ENCODE results near the gene THAP12.

THAP12 gene

DNA sequence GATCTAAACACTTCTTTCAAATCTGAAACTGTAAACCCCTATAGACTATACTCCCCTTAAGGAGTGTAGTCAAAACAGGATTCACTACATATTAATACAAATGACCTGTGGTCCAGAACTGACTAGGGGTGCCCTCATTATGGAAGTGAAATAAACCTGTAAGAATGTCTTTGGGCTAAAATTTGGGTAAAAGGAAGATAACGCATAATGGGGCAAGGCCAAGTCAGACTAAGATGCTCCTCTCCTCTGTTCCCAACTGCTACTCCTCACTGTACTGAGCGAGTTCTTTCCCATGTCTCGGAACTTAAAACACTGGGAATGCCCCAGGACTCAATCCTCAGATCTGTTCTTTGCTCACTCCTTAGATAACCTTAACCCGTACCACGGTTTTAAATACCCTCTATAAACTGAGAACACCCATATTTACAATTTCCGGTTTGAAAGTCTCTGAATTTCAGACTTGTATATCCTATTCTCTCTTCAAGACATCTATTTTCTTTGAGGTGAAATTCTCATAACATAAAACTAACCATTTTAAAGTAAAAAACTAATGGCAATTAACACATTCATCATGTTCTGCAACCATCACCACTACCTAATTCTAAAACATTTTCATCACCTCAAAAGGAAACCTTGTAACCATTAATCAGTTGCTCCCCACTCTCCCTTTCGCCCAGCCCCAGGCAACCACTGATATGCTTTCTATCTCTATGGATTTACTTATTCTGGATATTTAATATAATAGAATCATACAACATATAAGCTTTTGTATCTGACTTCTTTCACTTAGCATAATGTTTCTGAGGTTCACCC, 4.0 kb downstream of the THAP12 start:
- no peak for DNase-seq

DNA sequence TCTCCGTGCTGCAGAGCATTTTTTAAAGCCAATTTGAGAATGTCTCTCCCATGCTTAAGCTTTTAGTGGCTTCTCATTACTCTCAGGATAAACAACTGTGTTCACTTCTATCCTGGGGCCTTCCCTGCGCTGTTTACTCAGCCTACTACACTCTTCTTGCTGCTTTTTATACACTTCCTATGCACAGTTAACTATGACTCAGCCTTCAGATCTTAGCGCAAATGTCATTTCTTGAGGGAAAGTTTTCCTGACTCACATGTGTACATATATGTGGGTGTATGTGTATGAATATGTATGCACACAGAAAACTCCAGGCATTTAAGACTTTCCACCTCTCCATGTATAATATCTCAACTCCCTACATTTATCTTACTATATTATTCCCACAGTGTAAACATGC, 9.8 kb downstream of the THAP12 start:
- DNase-seq: peak; percentile 31

DNA sequence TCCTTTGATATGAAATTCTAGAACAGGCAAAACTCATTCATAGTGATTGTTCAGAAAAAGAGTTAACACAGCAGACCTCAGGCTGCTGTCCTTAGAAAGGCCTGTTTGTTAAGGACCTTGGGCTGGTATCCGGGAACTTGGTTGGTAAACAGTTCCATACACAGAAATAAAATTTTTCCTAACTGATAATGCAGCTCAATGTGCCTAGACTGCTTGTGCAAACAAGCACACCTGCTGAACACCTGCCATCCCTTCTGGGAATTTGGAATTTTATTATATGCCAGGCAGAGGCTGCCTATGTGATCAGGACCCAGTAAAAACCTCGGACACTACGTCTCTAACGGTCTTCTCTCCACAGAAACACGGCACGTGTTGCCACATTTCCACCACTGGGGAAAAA, 11.5 kb downstream of the THAP12 start:
- DNase-seq: no peak

DNA sequence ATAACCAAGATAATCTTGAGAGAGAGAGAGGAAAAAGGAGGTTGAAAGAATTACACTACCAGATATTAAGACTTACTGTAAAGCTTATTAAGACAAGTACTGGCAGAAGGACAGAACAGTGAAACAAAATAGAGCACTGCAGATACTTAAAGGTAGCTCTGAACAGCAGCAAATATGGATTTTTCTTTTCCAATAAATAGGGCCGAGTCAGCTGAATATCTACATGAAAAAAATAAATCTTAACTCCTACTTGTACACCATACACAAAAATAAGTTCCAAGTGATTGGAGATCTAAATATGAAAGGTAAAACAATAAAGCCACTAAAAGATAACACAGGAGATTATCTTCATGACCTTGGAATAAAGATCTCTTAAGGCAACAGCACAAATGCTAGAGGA, 12.4 kb downstream of the THAP12 start:
- DNase-seq: no peak

DNA sequence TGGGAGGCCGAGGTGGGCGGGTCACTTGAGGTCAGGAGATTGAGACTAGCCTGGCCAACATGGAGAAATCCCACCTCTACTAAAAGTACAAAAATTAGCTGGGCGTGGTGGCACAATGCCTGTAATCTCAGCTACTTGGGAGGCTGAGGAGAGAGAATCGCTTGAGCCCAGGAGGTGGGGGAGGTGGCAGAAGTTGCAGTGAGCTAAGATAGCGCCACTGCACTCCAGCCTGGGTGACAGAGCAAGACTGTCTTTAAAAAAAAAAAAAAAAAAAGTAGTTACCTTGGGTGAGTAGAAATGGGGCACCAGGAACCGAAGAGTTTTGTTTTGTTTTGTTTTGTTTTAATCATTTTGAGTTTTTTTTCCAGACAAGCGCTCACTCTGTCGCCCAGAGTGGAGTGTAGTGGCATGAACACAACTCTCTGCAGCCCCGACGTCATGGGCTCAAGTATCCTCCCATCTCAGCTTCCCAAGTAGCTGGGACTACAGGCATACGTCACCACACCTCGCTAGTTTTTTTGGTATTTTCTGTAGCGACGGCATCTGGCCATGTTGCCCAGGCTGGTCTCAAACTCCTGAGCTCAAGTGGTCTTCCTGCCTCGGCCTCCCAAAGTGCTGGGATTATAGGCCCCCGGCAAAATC, 15.8 kb downstream of the THAP12 start:
- DNase-seq: peak; percentile 59

DNA sequence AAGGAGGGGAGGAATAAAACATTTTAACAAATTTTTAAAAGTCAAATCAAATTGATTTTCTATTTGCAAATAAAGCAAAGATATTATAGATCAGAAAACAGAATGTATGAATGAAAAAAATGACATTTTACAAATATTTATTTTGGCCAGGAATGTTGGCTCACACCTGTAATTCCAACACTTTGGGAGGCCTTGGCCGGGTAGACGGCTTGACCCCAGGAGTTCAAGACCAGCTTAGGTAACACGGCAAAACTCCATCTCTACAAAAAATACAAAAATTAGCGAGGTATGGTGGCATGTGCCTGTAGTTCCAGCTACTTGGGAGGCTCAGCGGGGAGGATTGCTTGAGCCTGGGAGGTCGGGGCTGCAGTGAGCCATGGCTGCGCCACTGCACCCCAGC, 18.2 kb downstream of the THAP12 start:
- no peak for DNase-seq

DNA sequence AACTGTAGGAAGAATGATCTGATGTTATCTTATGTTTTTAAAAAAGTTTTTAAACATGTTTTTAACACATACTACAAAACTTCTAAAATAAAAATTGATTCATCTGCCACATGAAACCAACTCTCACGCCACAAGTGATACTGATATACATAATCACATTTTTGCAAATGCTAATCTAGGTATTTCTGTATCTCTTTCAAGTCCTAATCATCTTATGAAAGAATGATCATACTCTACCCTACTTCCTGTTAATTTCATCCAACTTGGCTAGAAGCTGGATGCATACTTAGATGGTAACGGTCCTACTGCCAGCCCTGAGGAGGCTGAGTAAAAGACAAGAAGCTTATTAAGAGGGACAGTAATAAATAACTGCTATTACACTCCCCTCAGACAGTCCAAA, 19.2 kb downstream of the THAP12 start:
- DNase-seq: no peak

DNA sequence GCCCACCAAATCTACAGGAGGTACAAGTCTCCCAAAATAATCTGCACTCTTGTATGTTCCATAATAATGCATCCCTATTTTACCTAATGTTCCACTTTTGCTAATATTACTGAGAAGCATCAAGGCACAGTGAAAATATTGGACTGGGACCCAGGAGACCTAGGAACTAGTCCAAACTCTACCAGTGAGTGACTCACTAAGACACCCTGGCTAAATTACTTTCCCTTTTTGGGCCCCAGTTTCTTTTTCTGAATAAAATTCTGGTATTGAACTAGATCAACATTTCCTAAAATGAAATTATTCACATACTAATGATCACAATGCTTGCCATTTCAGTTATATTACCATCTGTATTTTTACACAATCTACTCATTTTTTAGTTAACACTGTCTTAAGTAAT, 19.6 kb downstream of the THAP12 start:
- no peak for DNase-seq

DNA sequence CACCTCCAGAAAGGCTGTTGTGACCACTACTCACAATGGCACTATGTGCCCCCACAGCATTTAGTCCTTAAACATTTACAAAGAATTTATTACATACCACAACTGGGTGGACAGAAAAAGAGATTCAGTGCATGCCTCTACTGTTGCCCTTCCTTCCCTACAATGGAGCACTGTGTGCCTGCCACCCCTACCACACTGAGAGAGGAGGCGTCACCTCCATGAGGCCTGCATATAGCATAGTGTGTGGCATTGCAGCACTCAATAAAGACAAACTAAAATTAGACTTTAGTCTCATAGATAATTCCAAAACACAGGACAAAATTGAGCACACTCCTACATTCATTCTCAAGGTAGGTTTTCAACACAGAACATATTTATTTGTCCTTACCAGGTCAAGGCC, 25.8 kb downstream of the THAP12 start:
- no peak for DNase-seq

DNA sequence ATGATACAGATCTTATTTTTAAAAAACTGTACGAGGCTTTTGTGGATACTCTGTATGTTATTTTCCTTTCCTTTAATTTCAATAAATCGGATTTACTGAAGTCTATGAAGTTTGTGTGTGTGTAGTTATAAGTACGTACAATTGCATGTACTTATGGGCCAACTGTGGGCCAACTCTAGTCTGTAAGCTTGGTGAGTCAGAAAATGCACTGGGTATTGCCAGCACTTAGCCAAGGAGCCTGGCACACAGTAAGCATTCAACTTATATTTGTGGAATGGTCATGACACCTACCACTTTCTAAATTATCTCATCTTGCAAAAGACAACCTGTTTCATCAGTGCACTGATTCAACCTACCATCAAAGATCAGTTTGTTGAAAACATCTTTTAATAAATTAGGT, 32.6 kb downstream of the THAP12 start:
- no peak for DNase-seq

DNA sequence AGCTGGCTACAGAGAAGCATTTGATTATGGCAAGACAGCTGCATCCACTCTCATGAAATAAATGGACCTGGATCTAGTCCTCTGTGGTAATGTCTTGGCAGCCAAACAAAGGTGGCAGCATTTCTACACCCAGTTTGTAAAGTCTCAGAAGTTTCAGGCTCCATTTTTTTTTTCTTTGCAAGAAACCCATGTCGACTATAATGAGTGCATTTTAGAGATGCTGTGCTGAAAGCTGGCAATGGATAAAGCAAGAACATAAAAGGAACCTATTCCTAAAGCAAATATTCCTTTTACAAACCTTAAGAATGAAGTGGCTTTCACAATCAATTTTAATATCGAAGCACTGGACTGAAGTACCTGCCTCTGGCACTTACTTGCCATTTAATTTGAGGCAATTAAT, 33.5 kb downstream of the THAP12 start:
- no peak for DNase-seq

DNA sequence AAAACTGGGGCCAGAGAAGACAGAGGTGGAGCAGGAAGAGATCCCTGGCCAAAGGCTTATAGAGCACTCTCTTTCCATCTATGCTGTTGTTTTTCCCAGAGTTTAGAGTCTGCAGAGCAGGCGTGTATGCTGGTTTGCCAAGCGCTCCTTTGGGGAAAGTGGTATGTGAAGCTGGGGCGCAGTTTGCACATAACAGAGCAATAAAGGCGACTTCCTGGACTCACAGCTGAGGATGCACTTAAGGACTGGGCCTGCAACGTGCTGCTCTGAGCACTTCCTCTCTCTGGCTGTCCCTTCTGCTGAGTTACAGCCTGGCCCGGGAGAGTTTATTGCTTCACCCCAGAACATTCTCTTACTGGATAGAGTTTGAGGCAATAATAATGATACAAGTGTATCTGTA, 41.7 kb downstream of the THAP12 start:
- DNase-seq: peak; percentile 55

DNA sequence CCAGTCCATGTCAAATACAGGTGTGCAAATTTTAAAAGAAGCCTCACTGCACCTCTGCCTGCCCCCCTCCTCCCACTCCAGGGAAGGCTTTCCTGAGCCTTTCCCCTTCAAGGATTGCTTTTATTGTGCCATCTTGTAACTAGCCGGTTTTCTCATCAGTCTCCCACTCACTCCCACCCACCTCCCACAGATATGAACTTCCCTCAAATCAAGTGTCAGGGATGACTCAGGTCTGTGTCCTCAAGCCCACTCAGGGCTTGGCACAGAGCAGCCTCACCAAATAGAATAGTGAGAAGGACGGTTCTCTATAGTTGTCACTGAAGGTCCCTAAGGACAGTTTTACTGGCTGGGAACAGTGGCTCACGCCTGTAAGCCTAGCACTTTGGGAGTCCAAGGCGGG, 43.0 kb downstream of the THAP12 start:
- DNase-seq: no peak

DNA sequence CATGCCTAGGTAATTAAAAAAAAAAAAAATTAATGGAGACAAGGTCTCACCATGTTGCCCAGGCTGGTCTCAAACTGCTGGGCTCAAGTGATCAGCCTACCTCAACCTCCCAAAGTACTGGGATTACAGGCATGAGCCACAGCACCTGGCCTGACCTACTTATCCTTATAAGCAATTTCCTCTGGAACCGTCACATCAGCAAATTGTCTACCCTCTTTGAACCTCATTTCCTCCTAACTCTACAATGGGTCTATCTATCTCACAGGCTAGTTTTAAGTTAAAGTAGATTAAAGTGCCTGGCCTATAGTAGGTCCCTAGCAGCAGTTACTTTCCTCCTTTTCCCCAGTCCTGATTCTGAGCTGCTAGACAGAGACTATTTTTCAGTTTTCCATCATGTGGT, 43.5 kb downstream of the THAP12 start:
- no peak for DNase-seq

DNA sequence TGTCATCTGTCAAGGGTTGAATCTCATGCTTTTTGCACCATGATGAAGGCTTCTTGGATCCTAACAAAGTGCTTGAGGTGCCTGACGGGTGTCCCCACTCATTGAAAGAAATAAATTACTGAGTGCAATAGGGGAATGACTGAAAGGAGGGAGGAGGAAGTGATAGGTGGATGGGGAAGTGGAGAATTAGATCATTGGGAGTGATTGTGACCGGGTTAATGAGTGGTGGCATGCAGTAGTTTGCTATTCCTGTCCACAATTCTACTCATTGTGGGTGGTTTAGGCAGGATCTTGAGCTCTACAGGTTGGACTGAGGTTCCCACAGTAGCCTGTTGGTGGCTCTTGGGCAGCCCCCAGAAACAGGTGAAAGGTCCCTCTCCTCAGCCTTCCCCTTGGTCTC, 44.3 kb downstream of the THAP12 start:
- DNase-seq: no peak

DNA sequence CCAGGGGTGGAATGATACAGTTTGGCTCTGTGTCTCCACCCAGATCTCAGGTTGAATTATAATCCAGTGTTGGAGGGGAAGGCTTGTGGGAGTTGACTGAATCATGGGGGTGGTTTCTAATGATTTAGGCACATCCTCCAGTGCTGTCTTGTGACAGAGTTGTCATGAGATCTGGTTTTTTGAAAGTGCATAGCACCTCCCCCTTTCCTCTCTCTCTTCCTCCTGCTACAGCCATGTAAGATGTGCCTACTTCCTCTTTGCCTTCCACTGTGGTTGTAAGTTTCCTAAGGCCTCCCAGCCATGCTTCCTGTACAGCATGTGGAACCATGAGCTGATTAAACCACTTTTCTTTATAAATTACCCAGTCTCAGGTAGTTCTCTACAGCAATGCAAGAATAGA, 45.1 kb downstream of the THAP12 start:
- DNase-seq: peak; percentile 27

DNA sequence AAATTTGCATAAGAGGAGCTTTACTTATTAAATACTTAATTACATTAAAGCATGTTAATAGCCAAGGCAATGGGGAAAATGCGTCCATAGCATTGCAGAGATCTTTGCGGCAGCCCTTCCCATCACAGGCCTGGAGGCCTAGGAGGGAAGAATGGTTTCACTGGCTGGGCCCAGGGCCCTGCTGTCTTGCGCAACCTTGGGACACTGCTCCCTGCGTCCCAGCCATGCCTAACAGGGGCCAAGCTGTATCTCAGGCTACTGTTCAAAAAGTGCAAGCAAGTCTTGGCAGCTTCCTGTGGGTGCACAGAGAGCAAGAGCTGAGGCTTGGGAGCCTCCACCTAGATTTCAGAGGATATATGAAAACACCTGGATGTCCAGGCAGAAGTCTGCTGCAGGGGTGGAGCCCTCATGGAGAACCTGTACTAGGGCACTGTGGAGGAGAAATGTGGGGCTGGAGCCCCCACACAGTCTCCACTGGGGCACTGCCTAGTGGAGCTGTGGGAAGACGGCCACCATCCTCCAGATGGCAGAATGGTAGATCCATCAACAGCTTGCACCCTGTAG, 46.0 kb downstream of the THAP12 start:
- DNase-seq: no peak

DNA sequence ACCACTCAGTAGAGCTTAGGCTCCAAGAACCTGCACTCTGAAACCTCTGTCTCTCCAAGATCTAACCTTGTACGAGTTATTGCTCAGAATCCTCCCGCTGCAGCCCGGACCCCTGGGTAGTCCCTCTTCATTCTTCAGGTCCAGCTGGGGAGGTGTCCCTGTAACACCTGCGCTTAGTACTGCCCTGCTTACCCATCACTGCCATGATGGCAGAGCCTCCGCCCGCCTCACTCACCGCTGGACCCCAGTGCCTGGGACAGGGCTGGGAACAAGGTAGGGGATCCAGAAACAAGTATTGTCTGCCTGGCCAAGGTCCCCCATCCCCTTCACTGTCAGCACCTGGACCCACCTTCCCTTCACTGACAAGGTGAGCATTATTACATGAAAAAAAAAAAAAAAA, 50.3 kb downstream of the THAP12 start:
- DNase-seq: no peak

DNA sequence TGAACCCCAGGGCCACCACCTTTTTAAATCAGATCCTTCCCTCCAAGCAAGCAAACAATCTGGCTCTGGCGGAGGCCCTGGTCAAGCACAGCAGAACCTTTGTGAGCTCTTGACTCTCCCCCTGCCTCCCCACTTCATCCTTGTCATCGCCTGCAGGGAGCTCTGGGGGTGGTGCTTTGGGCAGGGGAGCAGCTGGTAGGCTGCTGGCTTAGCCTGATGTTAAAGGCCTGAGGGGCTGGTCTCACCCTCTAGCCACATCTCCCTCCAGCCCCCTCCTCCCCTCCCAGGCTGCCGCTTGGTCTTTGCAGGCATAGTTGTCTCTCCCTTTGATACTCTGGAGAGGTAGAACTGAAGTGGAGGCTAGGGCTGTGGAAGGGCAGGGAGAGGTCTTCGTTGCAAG, 50.9 kb downstream of the THAP12 start:
- no peak for DNase-seq

DNA sequence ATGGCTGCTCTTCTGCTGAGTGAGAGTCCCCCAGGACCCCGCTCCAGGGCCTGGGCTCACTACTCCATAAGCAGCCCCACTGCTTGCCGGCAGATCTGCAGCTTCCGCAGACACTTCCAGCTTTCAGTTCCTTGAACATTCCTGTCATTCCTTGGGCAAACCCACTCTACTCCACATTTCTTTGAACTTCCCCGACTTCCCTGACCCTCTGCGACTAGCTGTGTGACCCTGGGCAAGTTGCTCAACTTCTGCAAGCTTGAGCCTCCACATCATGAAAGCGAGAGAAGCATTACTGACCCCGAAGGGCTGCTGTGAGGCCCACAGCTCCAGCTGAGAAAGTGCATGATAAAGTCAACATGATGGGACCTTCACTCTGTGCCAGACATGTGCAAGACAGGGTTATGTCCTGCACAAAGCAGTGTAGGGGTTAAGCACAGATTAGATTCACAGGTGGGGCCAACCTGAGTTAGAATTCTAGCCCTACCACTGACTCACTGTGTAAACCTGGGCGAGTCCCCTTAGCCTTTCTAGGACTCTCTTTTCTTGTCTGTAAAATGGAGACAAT, 51.8 kb downstream of the THAP12 start:
- no peak for DNase-seq

DNA sequence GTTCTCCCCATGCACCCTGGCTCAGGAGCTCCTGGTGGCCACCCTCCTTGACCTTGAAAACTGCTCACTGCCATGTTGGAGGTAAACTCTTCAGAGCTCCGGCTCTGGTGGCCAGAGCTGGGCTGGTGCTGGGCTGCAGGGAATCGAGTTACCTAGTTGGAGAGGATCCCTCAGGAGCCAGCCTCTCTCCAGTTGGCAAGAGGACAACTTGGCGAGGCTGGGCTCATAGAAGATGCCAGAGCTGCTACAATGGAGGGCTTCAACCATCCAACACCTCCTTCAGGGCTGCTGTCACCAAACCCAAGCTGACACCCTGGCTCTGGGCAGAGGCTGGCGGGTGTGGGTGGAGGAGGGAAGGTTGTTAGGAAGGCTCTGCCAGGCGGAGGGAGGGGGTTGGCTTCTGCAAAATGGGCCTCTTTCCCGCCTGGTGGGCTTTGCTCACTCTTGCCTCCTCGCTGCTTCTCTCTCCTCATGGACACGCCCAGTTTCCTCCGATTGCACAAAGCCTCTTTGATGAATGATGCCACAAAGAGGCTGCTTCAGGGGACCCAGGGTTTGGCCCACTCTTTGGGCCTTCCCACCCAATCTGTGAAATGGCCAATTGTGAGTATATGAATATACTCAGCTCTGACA, 53.1 kb downstream of the THAP12 start:
- DNase-seq: no peak

DNA sequence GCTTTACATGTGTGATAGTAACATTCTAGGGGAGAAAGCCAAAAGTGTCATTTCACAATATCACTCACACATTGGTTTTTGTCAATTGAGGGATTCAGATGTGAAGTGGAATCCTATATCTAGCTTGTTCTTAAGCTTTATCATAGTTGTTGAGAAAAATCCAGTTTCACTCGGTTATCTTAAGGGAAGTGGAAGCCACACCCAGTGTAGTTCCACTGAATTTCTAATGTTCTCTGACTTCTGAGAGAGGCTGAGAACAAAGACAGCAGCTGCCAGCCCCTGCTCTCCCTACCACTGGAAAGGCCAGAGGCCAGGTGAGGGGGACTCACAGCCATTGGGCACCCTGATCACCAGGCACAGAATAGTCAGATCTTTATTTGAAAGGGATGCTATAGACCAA, 53.7 kb downstream of the THAP12 start:
- peak; percentile 45 for DNase-seq

DNA sequence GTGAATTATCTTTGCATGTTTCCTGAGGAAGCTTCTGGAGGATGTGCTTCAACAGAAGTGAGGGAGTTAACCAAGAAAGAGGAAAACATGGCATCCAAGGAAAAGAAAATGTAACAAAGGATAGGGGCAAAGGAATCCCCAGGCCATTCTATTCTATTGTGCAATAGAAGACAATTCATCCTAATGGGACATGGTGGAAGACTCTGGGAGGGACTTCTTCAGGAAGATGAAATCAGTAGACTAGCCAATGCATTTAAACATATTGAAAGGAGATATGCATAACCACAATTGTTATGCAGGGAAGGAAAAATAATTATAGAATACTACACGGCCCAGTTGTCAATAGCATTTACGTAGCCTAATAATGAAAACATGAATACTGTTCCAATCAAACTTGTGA, 55.7 kb downstream of the THAP12 start:
- DNase-seq: no peak

DNA sequence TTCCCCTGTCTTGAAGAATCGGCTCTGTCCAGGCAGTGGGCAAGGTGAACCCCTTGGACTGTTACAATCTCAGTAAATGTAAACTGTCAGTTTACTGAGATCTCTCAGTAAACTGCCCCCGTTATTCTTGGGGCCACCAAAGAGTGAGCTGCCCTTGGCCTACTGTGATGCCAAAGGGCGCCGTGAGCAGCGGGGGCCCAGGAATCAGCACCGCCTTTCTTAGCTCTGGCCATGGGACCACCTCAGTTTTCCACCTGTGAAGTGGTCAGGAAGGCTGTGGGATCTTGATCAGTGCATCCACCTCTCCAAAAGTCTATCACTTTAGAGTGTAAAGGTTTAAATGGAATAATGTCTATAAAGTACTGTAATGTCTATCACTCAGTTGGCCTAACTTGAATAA, 57.1 kb downstream of the THAP12 start:
- no peak for DNase-seq
